Liver (tissue), 9 donors: ENCODE results near the gene KHDRBS2. TPM values are rescaled to one million over a fixed set of nuclear protein-coding genes. Genes with fewer than 3 reads are reported as not detected.

Source experiments
- DNase-seq: peaks from one replicate; pipeline ENCODE4 v3.0.0-alpha.2; 2017; ENCODE audit warnings: low spot score
- H3K27ac ChIP-seq, 2 donors: one replicate each; pipeline ENCODE4 v1.7.0; 2013; ENCODE audit warnings: inconsistent platforms in 2 of 2, low read length in 2 of 2, control low read depth in 1 of 2, low read depth in 1 of 2, mild to moderate bottlenecking in 1 of 2
- H3K27me3 ChIP-seq, 4 donors: one replicate each; pipeline versions ENCODE4 v1.6.1 to v1.7.0; 2013; ENCODE audit warnings: low read length in 3 of 4, inconsistent platforms in 1 of 4, mild to moderate bottlenecking in 1 of 4, moderate library complexity in 1 of 4; ENCODE audit not compliant: control insufficient read depth in 4 of 4, insufficient read depth in 4 of 4
- H3K36me3 ChIP-seq, 4 donors: one replicate each; pipeline versions ENCODE4 v1.6.1 to v1.7.0; 2013; ENCODE audit warnings: low read length in 3 of 4, mild to moderate bottlenecking in 3 of 4, low read depth in 1 of 4, moderate library complexity in 1 of 4; ENCODE audit not compliant: control insufficient read depth in 4 of 4, insufficient read depth in 3 of 4
- H3K4me1 ChIP-seq, 4 donors: one replicate each; pipeline versions ENCODE4 v1.6.1 to v1.7.0; 2013; ENCODE audit warnings: low read length in 3 of 4, mild to moderate bottlenecking in 3 of 4, moderate library complexity in 1 of 4; ENCODE audit not compliant: control insufficient read depth in 4 of 4, insufficient read depth in 4 of 4
- H3K4me3 ChIP-seq, 3 donors: one replicate each; pipeline versions ENCODE4 v1.6.1 to v1.7.0; 2013; ENCODE audit warnings: low read length in 3 of 3, control low read depth in 1 of 3, low read depth in 1 of 3, mild to moderate bottlenecking in 1 of 3
- H3K9ac ChIP-seq, 2 donors: one replicate each; pipeline ENCODE4 v1.7.0; 2013; ENCODE audit warnings: low read length in 2 of 2, mild to moderate bottlenecking in 2 of 2, moderate library complexity in 2 of 2, control low read depth in 1 of 2, low read depth in 1 of 2
- H3K9me3 ChIP-seq, 4 donors: one replicate each; pipeline versions ENCODE4 v1.6.1 to v1.7.0; 2013; ENCODE audit warnings: low read length in 3 of 4; ENCODE audit not compliant: control insufficient read depth in 4 of 4
- EGR1 ChIP-seq, 2 donors: IDR thresholded peaks; 2 replicates each; pipeline ENCODE4 v1.6.1; 2016 to 2018; ENCODE audit warnings: antibody characterized with exemption in 2 of 2, low read depth in 2 of 2
- FOXA1 ChIP-seq: IDR thresholded peaks from 2 replicates; pipeline ENCODE4 v1.6.1; 2016; ENCODE audit warnings: antibody characterized with exemption
- FOXA2 ChIP-seq: IDR thresholded peaks from 2 replicates; pipeline ENCODE4 v1.6.1; 2016; ENCODE audit warnings: antibody characterized with exemption
- GABPA ChIP-seq, 2 donors: IDR thresholded peaks in 1 of 2; conservative IDR thresholded peaks in 1 of 2; 2 replicates each; pipeline ENCODE4 v1.6.1; 2016; ENCODE audit warnings: antibody characterized with exemption in 2 of 2, mild to moderate bottlenecking in 1 of 2, moderate library complexity in 1 of 2
- HNF4A ChIP-seq, 2 donors: conservative IDR thresholded peaks; 2 replicates each; pipeline ENCODE4 v1.6.1; 2016; ENCODE audit warnings: antibody characterized with exemption in 2 of 2, mild to moderate bottlenecking in 2 of 2
- HNF4G ChIP-seq: IDR thresholded peaks from 2 replicates; pipeline ENCODE4 v1.6.1; 2016; ENCODE audit warnings: antibody characterized with exemption
- JUND ChIP-seq, 2 donors: IDR thresholded peaks; 2 replicates each; pipeline ENCODE4 v1.6.1; 2016; ENCODE audit warnings: antibody characterized with exemption in 2 of 2
- NR2F2 ChIP-seq: IDR thresholded peaks from 2 replicates; pipeline ENCODE4 v1.6.1; 2016; ENCODE audit warnings: antibody characterized with exemption
- RAD21 ChIP-seq, 2 donors: IDR thresholded peaks; 2 replicates each; pipeline ENCODE4 v1.6.1; 2016; ENCODE audit warnings: antibody characterized with exemption in 2 of 2, mild to moderate bottlenecking in 2 of 2
- RXRA ChIP-seq, 2 donors: IDR thresholded peaks; 2 replicates each; pipeline ENCODE4 v1.6.1; 2017 to 2018; ENCODE audit warnings: antibody characterized with exemption in 2 of 2, mild to moderate bottlenecking in 1 of 2
- SP1 ChIP-seq: IDR thresholded peaks from 2 replicates; pipeline ENCODE4 v1.6.1; 2018; ENCODE audit warnings: antibody characterized with exemption, mild to moderate bottlenecking
- TAF1 ChIP-seq: conservative IDR thresholded peaks from 2 replicates; pipeline ENCODE4 v1.6.1; 2016; ENCODE audit warnings: antibody characterized with exemption, mild to moderate bottlenecking
- YY1 ChIP-seq: IDR thresholded peaks from 2 replicates; pipeline ENCODE4 v1.6.1; 2016; ENCODE audit warnings: antibody characterized with exemption, mild to moderate bottlenecking
- WGBS: extraction: QIAGEN DNeasy Blood & Tissue Kit; methylation state at CpG from one replicate; pipeline ENCODE4 v1.1.7; 2013; 5-methylcytosine and 5-hydroxymethylcytosine counted together
- polyA plus RNA-seq, 2 donors: library from polyadenylated mRNA; stranded (reverse) in 1 of 2; unstranded in 1 of 2; fragments of 200-250 nt in 1 of 2; fragments of >200 nt in 1 of 2; fragmentation: Nextera tagmentation in 1 of 2; extraction: Ambion mirVana in 1 of 2; gene quantifications; one replicate each; pipeline versions ENCODE4 v1.2.1 to v1.2.3, GENCODE V29; 2013 to 2015
- total RNA-seq, 2 donors: library from RNA; depleted of rRNA; stranded (reverse); fragments of >200 nt; gene quantifications; one replicate each; pipeline ENCODE4 v1.2.3, GENCODE V29; 2014
- TF ChIP-seq, protein P1 (sequence below): IDR thresholded peaks from 2 replicates; pipeline ENCODE4 v1.6.1; 2016; ENCODE audit warnings: antibody characterized with exemption, mild to moderate bottlenecking
- TF ChIP-seq, protein P2 (sequence below): fragments of 150-350 bp; IDR thresholded peaks from 2 replicates; pipeline ENCODE4 v1.5.1; 2017; ENCODE audit warnings: improper control_type of control experiment, low read depth, low read length; ENCODE audit not compliant: missing input control
- TF ChIP-seq, protein P3 (sequence below): IDR thresholded peaks from 2 replicates; pipeline ENCODE4 v1.6.1; 2016; ENCODE audit warnings: antibody characterized with exemption
- TF ChIP-seq, protein P4 (sequence below): IDR thresholded peaks from 2 replicates; pipeline ENCODE4 v1.6.1; 2016; ENCODE audit warnings: antibody characterized with exemption
- TF ChIP-seq, protein P5 (sequence below): IDR thresholded peaks from 2 replicates; pipeline ENCODE4 v1.6.1; 2016; ENCODE audit warnings: antibody characterized with exemption
- donor health status: healthy.
- donor health status: healthy.
- donor health status: healthy.
- donor health status: healthy.
- donor health status: healthy.

KHDRBS2 gene
- total and polyA plus RNA-seq, 4 donors: 0.08 to 1.1 TPM; not detected in 2

DNA sequence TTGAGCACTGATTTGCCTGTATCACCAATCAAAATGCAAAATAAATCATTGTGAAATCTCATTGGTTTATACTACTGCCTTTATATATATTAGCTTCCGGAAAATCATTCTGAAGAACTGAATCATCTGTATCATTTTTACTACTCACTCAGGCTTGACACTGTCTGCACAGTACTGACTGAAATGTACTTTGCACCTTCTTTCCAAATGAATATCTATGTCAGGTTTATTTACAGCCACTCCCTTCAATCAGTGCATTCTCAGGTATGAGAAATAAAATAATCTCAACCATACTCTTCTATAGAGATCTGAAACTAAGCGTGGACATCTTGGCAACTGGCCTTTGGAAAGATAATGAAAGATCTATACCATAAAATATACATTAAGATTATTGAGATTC lies 2.7 kb downstream of the KHDRBS2 start:
- no peak overlapping the region for H3K4me3 ChIP-seq
- DNase-seq: no peak
- H3K4me1 ChIP-seq: peaks cover 0 to 14% (median 11%) of the 10 kb centered on the region in 4 donors
- no peaks in the 10 kb centered on the region for H3K9me3 ChIP-seq
- H3K27ac ChIP-seq: no peak overlapping the region
- no peak overlapping the region for H3K9ac ChIP-seq
- H3K36me3 ChIP-seq: no peaks in the 10 kb centered on the region
- TF ChIP-seq, protein P1, sequence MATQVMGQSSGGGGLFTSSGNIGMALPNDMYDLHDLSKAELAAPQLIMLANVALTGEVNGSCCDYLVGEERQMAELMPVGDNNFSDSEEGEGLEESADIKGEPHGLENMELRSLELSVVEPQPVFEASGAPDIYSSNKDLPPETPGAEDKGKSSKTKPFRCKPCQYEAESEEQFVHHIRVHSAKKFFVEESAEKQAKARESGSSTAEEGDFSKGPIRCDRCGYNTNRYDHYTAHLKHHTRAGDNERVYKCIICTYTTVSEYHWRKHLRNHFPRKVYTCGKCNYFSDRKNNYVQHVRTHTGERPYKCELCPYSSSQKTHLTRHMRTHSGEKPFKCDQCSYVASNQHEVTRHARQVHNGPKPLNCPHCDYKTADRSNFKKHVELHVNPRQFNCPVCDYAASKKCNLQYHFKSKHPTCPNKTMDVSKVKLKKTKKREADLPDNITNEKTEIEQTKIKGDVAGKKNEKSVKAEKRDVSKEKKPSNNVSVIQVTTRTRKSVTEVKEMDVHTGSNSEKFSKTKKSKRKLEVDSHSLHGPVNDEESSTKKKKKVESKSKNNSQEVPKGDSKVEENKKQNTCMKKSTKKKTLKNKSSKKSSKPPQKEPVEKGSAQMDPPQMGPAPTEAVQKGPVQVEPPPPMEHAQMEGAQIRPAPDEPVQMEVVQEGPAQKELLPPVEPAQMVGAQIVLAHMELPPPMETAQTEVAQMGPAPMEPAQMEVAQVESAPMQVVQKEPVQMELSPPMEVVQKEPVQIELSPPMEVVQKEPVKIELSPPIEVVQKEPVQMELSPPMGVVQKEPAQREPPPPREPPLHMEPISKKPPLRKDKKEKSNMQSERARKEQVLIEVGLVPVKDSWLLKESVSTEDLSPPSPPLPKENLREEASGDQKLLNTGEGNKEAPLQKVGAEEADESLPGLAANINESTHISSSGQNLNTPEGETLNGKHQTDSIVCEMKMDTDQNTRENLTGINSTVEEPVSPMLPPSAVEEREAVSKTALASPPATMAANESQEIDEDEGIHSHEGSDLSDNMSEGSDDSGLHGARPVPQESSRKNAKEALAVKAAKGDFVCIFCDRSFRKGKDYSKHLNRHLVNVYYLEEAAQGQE: no peak
- no peak for TF ChIP-seq GABPA (IDR thresholded peaks at IDR 0.05 in 1 of 2, conservative IDR thresholded peaks at IDR 0.05 in 1 of 2)
- no peak for TF ChIP-seq JUND (IDR thresholded peaks at IDR 0.05)
- TF ChIP-seq RXRA (IDR thresholded peaks at IDR 0.05): no peak
- no peak for TF ChIP-seq RAD21 (IDR thresholded peaks at IDR 0.05)
- no peak for TF ChIP-seq YY1
- TF ChIP-seq FOXA1: no peak
- TF ChIP-seq SP1: no peak
- TF ChIP-seq, protein P2, sequence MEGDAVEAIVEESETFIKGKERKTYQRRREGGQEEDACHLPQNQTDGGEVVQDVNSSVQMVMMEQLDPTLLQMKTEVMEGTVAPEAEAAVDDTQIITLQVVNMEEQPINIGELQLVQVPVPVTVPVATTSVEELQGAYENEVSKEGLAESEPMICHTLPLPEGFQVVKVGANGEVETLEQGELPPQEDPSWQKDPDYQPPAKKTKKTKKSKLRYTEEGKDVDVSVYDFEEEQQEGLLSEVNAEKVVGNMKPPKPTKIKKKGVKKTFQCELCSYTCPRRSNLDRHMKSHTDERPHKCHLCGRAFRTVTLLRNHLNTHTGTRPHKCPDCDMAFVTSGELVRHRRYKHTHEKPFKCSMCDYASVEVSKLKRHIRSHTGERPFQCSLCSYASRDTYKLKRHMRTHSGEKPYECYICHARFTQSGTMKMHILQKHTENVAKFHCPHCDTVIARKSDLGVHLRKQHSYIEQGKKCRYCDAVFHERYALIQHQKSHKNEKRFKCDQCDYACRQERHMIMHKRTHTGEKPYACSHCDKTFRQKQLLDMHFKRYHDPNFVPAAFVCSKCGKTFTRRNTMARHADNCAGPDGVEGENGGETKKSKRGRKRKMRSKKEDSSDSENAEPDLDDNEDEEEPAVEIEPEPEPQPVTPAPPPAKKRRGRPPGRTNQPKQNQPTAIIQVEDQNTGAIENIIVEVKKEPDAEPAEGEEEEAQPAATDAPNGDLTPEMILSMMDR: no peak
- no peak for TF ChIP-seq FOXA2
- TF ChIP-seq, protein P3, sequence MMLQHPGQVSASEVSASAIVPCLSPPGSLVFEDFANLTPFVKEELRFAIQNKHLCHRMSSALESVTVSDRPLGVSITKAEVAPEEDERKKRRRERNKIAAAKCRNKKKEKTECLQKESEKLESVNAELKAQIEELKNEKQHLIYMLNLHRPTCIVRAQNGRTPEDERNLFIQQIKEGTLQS: no peak
- TF ChIP-seq HNF4A (conservative IDR thresholded peaks at IDR 0.05): no peak
- no peak for TF ChIP-seq EGR1 (IDR thresholded peaks at IDR 0.05; ENCODE audit: low read depth in 2 of 2)
- no peak for TF ChIP-seq TAF1
- TF ChIP-seq, protein P4, sequence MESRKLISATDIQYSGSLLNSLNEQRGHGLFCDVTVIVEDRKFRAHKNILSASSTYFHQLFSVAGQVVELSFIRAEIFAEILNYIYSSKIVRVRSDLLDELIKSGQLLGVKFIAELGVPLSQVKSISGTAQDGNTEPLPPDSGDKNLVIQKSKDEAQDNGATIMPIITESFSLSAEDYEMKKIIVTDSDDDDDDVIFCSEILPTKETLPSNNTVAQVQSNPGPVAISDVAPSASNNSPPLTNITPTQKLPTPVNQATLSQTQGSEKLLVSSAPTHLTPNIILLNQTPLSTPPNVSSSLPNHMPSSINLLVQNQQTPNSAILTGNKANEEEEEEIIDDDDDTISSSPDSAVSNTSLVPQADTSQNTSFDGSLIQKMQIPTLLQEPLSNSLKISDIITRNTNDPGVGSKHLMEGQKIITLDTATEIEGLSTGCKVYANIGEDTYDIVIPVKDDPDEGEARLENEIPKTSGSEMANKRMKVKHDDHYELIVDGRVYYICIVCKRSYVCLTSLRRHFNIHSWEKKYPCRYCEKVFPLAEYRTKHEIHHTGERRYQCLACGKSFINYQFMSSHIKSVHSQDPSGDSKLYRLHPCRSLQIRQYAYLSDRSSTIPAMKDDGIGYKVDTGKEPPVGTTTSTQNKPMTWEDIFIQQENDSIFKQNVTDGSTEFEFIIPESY: no peak
- no peak for TF ChIP-seq NR2F2
- TF ChIP-seq, protein P5, sequence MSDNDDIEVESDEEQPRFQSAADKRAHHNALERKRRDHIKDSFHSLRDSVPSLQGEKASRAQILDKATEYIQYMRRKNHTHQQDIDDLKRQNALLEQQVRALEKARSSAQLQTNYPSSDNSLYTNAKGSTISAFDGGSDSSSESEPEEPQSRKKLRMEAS: no peak
- no peak for TF ChIP-seq HNF4G
- peaks cover 0 to 8% (median 1%) of the 10 kb centered on the region in 4 donors for H3K27me3 ChIP-seq
- WGBS: 44% methylated on average over 2 of the region's 2 CpGs
